BJ (cell line): ENCODE results near the gene FOXK2. TPM values are rescaled to one million over a fixed set of nuclear protein-coding genes. Genes with fewer than 3 reads are reported as not detected.

ENCODE experiments used
- CTCF ChIA-PET: fragments of 350-600 bp; formaldehyde crosslinking; extraction: SDS; loops from one replicate; lab custom pipeline; 2021; ENCODE audit warnings: antibody characterized with exemption, inconsistent platforms; lab: Yijun Ruan, JAX
- POLR2A ChIA-PET: fragments of 300-600 bp; sonication (Branson Sonifier 250); formaldehyde crosslinking; extraction: SDS; loops from one replicate; lab custom pipeline; 2021; ENCODE audit warnings: antibody characterized with exemption; lab: Charles Lee
- DNase-seq: peaks from one replicate; pipeline ENCODE4 v3.0.0-alpha.2; 2011; ENCODE audit warnings: low read depth
- H3K27me3 ChIP-seq: 2 replicates; pipeline ENCODE4 v1.6.0; 2011; ENCODE audit warnings: low read length; ENCODE audit not compliant: control insufficient read depth, insufficient read depth
- H3K36me3 ChIP-seq: 2 replicates; pipeline ENCODE4 v1.5.1; 2011; ENCODE audit warnings: low read length; ENCODE audit not compliant: control insufficient read depth, insufficient read depth
- H3K4me3 ChIP-seq: 2 replicates; pipeline ENCODE4 v1.5.1; 2011; ENCODE audit warnings: low read depth, mild to moderate bottlenecking, control low read depth, low read length
- CTCF ChIP-seq: IDR thresholded peaks from 2 replicates; pipeline ENCODE4 v1.5.1; 2011; ENCODE audit warnings: low read depth, mild to moderate bottlenecking, control low read depth, inconsistent platforms, low read length, moderate library complexity; ENCODE audit not compliant: insufficient read depth
- polyA plus RNA-seq: library from polyadenylated mRNA; depleted of rRNA; stranded (reverse); fragments of >200 nt; gene quantifications from 2 replicates; pipeline ENCODE4 v1.2.3, GENCODE V29; 2011

FOXK2 gene
- polyA plus RNA-seq, 1 experiment, result 19.2 TPM

GRCh38 chr17:82598256-82599119 lies 79.0 kb downstream of the FOXK2 start:
- Histone ChIP-seq H3K27me3 (no peaks in the 10 kb centered on the region), H3K4me3 (no peak overlapping the region), H3K36me3 (peaks cover 38% of the 10 kb centered on the region)
- CTCF ChIA-PET, result no interaction called here
- POLR2A ChIA-PET, result no interaction called here
- no peak for DNase-seq
- TF ChIP-seq CTCF, result no peak

GRCh38 chr17:82599674-82600661 lies 80.4 kb downstream of the FOXK2 start:
- peaks cover 44% of the 10 kb centered on the region for H3K36me3 ChIP-seq
- DNase-seq, result no peak
- H3K4me3 ChIP-seq, result no peak overlapping the region
- H3K27me3 ChIP-seq, result no peaks in the 10 kb centered on the region
- ChIA-PET CTCF (interaction anchor here (1.4 kb wide), 1 partner anchor 17 kb away, joined by 3 read pairs; no protein-coding TSS in a partner anchor), POLR2A (no interaction called here)
- TF ChIP-seq CTCF, result no peak

- Histone ChIP-seq H3K4me3 (no peak overlapping the region), H3K36me3 (peaks cover 41% of the 10 kb centered on the region), H3K27me3 (no peaks in the 10 kb centered on the region)
- CTCF ChIA-PET, result interaction anchor here (1.4 kb wide), 1 partner anchor 16 kb away, joined by 3 read pairs; no protein-coding TSS in a partner anchor
- DNase-seq, result no peak
- no peak for TF ChIP-seq CTCF
- POLR2A ChIA-PET, result no interaction called here
Measured at GRCh38 chr17:82600731-82601446, 81.4 kb downstream of the FOXK2 start.

GRCh38 chr17:82601447-82602000 lies 82.0 kb downstream of the FOXK2 start:
- peaks cover 39% of the 10 kb centered on the region for H3K36me3 ChIP-seq
- no peaks in the 10 kb centered on the region for H3K27me3 ChIP-seq
- POLR2A ChIA-PET, result no interaction called here
- H3K4me3 ChIP-seq, result no peak overlapping the region
- DNase-seq, result no peak
- CTCF ChIA-PET, result interaction anchor here (1.4 kb wide), 1 partner anchor 16 kb away, joined by 3 read pairs; no protein-coding TSS in a partner anchor
- no peak for TF ChIP-seq CTCF
